ENCODE measurements around the gene RAB23. TPM values are rescaled to one million over a fixed set of nuclear protein-coding genes. Genes with fewer than 3 reads are reported as not detected.

Gene RAB23
- total and polyA plus RNA-seq, 2 donors (not counting 3 experiments of a cell fraction or from before 2014, with no cell fraction given), result 3.4 to 9.4 TPM

DNA sequence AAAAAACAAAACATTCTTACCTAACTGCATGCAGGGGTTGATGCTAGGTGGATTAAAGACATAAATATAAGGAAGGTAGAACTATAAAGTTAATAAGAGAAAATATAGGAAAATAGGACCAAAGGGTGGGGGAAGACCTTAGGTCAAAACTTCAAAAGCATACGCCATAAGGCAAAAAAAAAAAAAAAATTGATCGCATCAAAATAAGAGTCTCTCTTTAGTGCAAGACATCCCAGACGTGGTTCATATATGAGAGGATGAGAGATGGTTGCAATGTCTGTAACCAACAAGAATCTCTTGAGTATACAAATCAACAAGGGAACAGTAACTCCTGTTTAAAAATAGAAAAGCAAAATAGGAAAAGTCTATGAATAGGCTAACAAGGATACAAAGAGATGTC lies 41.5 kb downstream of the RAB23 start:
- Histone ChIP-seq H3K36me3 (ENCODE audit: control insufficient read depth in 2 of 2, extremely low read depth in 1 of 2, insufficient read depth in 2 of 2, low read length in 2 of 2) (no peaks in the 10 kb centered on the region), H3K27ac (ENCODE audit: insufficient read depth, low read depth, low read length) (no peak overlapping the region), H3K79me2 (ENCODE audit: control insufficient read depth, insufficient read depth, low read length) (peaks cover 30% of the 10 kb centered on the region), H3K4me1 (ENCODE audit: control insufficient read depth, extremely low read depth, insufficient read depth, low read length) (no peaks in the 10 kb centered on the region), H3K9me3 (replicated peaks; ENCODE audit: control insufficient read depth, insufficient read depth, low read length) (no peaks in the 10 kb centered on the region), H3K27me3 (ENCODE audit: control insufficient read depth in 2 of 2, insufficient read depth in 2 of 2, low read length in 2 of 2) (no peaks in the 10 kb centered on the region), H3K9me1 (replicated peaks; ENCODE audit: control insufficient read depth, extremely low read depth, insufficient read depth, low read length) (no peaks in the 10 kb centered on the region), H2AFZ (ENCODE audit: low read depth, low read length) (no peak overlapping the region), H3K9ac (replicated peaks; ENCODE audit: extremely low read depth, insufficient read depth, low read length) (no peak overlapping the region), H3K4me2 (ENCODE audit: insufficient read depth, low read length) (no peak overlapping the region), H3K4me3 (replicated peaks in 1 of 3; ENCODE audit: insufficient read depth in 1 of 3, low read depth in 1 of 3, low read length in 3 of 3) (no peak overlapping the region), H4K20me1 (replicated peaks; ENCODE audit: control insufficient read depth, extremely low read depth, insufficient read depth, low read length) (no peaks in the 10 kb centered on the region)
- DNase-seq (ENCODE audit: low read depth, low spot score) (no peak), FAIRE-seq (no peak)
- TF ChIP-seq POLR2A (IDR thresholded peaks at IDR 0.05; ENCODE audit: low read depth, low read length), result no peak
- TF ChIP-seq, protein P1, sequence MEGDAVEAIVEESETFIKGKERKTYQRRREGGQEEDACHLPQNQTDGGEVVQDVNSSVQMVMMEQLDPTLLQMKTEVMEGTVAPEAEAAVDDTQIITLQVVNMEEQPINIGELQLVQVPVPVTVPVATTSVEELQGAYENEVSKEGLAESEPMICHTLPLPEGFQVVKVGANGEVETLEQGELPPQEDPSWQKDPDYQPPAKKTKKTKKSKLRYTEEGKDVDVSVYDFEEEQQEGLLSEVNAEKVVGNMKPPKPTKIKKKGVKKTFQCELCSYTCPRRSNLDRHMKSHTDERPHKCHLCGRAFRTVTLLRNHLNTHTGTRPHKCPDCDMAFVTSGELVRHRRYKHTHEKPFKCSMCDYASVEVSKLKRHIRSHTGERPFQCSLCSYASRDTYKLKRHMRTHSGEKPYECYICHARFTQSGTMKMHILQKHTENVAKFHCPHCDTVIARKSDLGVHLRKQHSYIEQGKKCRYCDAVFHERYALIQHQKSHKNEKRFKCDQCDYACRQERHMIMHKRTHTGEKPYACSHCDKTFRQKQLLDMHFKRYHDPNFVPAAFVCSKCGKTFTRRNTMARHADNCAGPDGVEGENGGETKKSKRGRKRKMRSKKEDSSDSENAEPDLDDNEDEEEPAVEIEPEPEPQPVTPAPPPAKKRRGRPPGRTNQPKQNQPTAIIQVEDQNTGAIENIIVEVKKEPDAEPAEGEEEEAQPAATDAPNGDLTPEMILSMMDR (IDR thresholded peaks at IDR 0.05; ENCODE audit: extremely low read depth in 1 of 2, insufficient read depth in 1 of 2, low read depth in 1 of 2, low read length in 2 of 2), result no peak
- no peak for TF ChIP-seq POLR2AphosphoS5 (IDR thresholded peaks at IDR 0.05; ENCODE audit: insufficient read depth, low read depth, low read length)
- dilution Hi-C loops (cut with MboI; ENCODE audit: extremely low pct_ligation_motif_present, low sequenced_read_pairs), result no loop called here
- intact Hi-C loops (cut with micrococcal nuclease), result no loop called here
- ChIA-PET POLR2A (no interaction called here), CTCF (interaction anchor here (1.1 to 2.0 kb wide), 2 partner anchors 9 to 41 kb away, joined by 4 read pairs; partner anchors contain the start of gene RAB23)
- BruUV-seq (replicated peaks), result no TSS peak

DNA sequence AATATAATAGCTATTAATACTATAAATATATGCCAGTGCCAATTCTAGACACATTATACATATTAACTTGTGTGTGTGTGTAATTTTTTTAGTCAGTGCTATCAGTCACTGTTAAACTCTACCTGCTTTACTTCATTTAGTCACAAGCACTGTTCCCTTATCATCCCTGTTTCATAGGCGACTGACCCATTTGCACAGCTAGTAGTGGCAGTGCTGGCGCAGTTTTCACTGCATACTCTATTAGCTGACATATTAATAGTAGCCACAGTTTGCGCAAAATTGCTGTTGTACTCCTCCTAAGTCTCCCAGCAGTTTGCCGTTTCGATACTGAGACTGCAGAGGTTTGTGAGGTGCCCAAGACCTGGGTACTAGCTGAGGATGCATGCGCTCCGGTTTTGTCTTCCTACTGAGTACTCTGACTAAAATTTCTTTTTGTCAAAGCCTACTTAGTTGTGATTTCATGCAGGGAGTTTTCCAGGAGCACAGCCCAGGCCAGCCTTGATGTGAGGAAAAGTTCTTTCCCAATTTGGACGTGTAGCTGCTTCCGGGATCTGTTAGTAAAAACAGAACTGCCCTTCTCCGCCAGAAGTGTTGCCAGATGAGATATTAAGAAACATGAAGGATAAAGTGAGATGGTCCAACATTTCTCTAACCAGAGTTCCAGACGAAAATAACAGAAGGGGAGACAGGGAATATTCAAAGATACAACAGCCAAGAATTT lies 44.4 kb downstream of the RAB23 start:
- no peak overlapping the region for H3K4me3 ChIP-seq (replicated peaks in 1 of 3; ENCODE audit: insufficient read depth in 1 of 3, low read depth in 1 of 3, low read length in 3 of 3)
- ChIA-PET CTCF (interaction anchor here (0.9 to 1.3 kb wide), 3 partner anchors 136 to 275 kb away, joined by 3 to 4 read pairs (median 3); no protein-coding TSS in a partner anchor), POLR2A (no interaction called here)
- H3K4me1 ChIP-seq (ENCODE audit: control insufficient read depth, extremely low read depth, insufficient read depth, low read length), result peaks cover 11% of the 10 kb centered on the region
- no peaks in the 10 kb centered on the region for H3K9me3 ChIP-seq (replicated peaks; ENCODE audit: control insufficient read depth, insufficient read depth, low read length)
- H3K27ac ChIP-seq (ENCODE audit: insufficient read depth, low read depth, low read length), result no peak overlapping the region
- no TSS peak for BruUV-seq (replicated peaks)
- no peak for FAIRE-seq
- dilution Hi-C loops (cut with MboI; ENCODE audit: extremely low pct_ligation_motif_present, low sequenced_read_pairs), result no loop called here
- H3K4me2 ChIP-seq (ENCODE audit: insufficient read depth, low read length), result no peak overlapping the region
- no peaks in the 10 kb centered on the region for H3K36me3 ChIP-seq (ENCODE audit: control insufficient read depth in 2 of 2, extremely low read depth in 1 of 2, insufficient read depth in 2 of 2, low read length in 2 of 2)
- H3K27me3 ChIP-seq (ENCODE audit: control insufficient read depth in 2 of 2, insufficient read depth in 2 of 2, low read length in 2 of 2), result no peaks in the 10 kb centered on the region
- H3K9ac ChIP-seq (replicated peaks; ENCODE audit: extremely low read depth, insufficient read depth, low read length), result no peak overlapping the region
- H3K79me2 ChIP-seq (ENCODE audit: control insufficient read depth, insufficient read depth, low read length), result peaks cover 56% of the 10 kb centered on the region
- no peaks in the 10 kb centered on the region for H4K20me1 ChIP-seq (replicated peaks; ENCODE audit: control insufficient read depth, extremely low read depth, insufficient read depth, low read length)
- no peak overlapping the region for H2AFZ ChIP-seq (ENCODE audit: low read depth, low read length)
- intact Hi-C loops (cut with micrococcal nuclease), result no loop called here
- no peak for DNase-seq (ENCODE audit: low read depth, low spot score)
- TF ChIP-seq POLR2AphosphoS5 (IDR thresholded peaks at IDR 0.05; ENCODE audit: insufficient read depth, low read depth, low read length), result no peak
- no peaks in the 10 kb centered on the region for H3K9me1 ChIP-seq (replicated peaks; ENCODE audit: control insufficient read depth, extremely low read depth, insufficient read depth, low read length)
